Measurements from ENCODE around the gene METTL2A.
A peak's percentile ranks its signal among the peaks of the same experiment; 100 is the strongest.
"Not testable (repeated sequence)": the region's sequence is repeated elsewhere in the genome, so short reads cannot be mapped to it uniquely, and the experiment has no call there.

The METTL2A gene, protein sequence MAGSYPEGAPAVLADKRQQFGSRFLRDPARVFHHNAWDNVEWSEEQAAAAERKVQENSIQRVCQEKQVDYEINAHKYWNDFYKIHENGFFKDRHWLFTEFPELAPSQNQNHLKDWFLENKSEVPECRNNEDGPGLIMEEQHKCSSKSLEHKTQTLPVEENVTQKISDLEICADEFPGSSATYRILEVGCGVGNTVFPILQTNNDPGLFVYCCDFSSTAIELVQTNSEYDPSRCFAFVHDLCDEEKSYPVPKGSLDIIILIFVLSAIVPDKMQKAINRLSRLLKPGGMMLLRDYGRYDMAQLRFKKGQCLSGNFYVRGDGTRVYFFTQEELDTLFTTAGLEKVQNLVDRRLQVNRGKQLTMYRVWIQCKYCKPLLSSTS

DNA sequence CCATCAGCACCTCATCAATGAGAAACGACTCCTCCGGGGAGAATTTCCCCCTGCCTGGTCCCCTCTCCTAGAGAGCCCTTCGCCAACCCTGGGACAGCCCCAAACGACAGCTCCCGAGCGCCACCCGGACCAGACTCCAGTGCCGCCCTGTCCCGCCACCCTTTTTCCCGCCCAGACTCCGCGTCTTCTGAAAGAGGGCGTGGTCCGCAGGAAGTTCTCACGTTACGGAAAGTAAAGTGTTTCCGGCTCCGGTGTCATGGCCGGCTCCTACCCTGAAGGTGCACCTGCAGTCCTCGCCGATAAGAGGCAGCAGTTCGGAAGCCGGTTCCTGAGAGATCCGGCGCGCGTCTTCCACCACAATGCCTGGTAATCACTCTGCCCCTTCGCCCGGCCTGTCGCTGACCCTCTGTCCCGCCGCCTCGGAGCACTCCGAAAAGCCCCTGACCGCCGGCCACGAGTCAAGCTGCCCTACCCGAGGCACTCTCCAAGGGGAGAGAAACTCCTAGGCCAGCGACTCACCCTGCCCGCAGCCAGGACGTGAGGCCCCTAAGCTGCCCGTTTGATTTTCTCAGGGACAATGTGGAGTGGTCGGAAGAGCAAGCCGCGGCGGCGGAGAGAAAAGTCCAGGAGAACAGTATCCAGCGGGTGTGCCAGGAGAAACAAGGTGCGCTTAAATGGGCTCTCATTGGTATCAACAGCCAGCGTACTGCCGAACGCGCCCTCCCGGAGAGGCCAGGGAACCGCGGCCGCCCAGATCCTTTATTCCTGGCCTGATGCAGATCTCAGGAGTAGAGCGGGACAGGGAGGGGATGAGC, at the start of gene METTL2A:
Gene METTL2A, plus strand, starts transcription at position 251 of the 815 bp plus-strand sequence. Its CDS starts 6 bp downstream, at position 257.
- peak; percentile 57 to 70 (median 69) for DNase-seq (ENCODE audit: low read depth in 3 of 3)

DNA sequence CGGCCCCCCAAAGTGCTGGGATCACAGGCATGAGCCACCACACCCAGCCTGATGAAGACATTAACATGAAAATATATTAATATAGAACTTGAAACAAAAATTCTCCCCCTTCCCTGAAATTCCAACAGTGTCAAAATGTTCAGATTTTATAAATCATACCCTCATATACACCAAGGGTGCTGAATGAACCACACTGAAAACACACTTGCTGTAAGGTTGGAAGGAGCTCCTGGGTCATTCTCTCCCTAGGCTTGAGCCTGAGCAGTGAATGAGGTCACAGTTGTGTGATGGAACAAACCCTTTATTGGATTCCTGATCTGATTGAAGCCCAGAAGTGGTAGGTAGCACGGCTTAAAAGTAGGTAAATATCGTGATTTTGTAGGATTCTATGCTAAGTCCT, 43.4 kb upstream of the METTL2A start, which contains the start of gene EFCAB3:
Gene EFCAB3, plus strand, starts transcription at position 301 of the 400 bp plus-strand sequence. CDS start 2,427 bp downstream, outside the sequence.
- DNase-seq (ENCODE audit: low read depth in 3 of 3), result no peak

DNA sequence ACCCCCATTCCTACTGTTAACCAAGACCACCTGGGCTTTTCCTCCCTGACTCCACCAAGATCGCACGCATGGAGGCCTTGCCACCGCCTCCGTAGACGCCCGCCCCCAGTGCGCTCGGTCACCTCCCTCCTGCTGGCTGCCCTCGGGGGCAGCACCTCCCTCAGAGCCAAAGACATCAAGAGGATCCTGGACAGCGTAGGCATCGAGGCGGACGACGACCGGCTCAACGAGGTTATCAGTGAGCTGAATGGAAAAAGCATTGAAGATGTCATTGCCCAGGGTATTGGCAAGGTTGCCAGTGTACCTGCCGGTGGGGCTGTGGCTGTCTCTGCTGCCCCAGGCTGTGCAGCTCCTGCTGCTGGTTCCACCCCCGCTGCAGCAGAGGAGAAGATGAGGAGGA, 42.1 kb upstream of the METTL2A start:
- DNase-seq (ENCODE audit: low read depth in 3 of 3), result no peak

DNA sequence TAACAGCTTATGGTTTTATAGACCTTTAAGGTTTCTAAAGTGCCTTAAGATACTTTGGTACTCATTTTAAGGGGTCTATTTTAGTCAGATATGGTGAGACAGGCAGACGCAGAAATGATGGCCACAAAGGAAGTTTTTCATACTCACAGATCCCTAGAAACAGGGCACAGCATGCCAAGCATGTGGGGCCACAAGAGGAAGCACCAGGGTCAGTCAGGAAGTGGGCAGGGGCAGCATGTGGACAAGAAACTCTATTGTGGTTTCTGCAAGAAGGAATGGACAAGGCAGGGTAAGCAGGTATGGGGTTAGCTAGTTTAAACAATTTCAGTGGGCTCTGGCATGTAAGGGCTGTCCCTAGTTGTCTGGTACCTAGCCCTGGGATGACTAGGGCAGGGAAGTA, 34.8 kb upstream of the METTL2A start:
- no peak for DNase-seq (ENCODE audit: low read depth in 3 of 3)

DNA sequence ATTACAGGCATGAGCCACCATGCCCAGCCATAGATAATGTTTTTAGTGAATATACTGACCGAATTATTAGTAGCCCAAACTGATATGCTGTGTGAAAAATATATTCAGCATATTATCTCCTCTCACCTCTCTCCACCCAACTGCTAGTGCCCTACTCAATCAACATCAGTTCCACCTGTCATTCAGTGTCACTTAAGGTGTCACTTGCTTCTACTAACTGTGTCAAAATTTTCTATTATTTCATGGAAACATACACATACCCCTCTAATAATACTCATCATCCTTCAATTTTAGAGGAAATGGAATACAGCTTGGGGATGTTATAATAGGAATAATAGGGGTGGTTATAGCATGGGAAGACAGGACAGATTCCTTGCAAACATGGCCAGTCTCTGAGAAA, 30.8 kb upstream of the METTL2A start:
- DNase-seq (ENCODE audit: low read depth in 3 of 3), result no peak

DNA sequence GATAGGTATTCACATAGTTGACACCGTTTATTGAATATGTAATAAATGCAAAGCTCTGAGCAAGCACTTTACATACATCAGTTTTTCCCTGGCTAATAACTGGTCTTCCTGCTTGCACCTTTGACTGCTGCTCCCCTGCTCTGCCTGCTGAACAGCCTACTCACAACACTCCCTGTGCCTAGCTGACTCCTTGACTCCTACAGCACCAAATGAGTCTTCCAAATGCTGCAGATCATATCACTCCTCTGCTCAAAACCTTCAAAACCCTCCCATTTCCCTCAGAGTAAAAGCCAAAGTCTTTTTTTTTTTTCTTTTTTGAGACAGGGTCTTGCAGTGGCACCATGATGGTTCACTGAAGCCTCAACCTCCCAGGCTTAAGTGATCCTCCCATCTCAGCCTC, 24.8 kb upstream of the METTL2A start:
- no peak for DNase-seq (ENCODE audit: low read depth in 3 of 3)

DNA sequence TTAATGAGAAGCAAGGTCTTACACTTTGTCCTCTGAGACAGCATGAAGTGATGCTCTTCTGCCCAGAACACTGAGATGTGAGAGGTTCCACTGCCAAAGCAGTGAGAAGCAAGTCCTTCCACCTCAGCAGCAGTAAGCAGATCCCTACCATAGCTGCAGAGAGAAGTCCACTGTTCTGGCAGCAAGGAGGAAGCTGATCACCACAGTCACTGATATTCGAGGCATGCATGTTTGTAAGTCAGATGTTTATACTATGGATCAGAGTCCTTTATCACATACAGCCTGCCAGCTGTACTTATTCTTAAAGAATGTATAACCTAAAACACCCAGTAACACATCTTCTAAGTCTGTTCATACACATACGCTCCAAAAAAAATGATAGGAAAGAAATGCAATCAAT, 18.2 kb upstream of the METTL2A start:
- no peak for DNase-seq (ENCODE audit: low read depth in 3 of 3)

DNA sequence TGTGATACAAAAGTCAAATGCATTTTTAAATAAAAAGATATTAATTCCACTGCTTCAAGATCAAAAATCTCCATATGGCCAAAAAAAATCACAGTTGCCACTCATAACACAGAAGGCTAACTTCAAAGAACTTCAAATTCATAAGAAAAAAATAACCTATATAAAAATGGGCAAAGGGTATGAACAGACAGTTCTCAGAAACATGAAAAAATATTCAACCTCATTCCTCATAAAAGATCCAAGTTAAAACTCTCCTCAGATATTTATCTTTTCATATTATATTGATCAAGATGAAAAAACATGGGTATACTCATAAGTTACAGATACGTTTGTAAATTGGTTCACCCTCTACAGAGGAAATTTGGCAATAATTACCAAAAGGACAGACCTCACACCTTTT, 10.6 kb upstream of the METTL2A start:
- DNase-seq (ENCODE audit: low read depth in 3 of 3), result not testable (repeated sequence)

DNA sequence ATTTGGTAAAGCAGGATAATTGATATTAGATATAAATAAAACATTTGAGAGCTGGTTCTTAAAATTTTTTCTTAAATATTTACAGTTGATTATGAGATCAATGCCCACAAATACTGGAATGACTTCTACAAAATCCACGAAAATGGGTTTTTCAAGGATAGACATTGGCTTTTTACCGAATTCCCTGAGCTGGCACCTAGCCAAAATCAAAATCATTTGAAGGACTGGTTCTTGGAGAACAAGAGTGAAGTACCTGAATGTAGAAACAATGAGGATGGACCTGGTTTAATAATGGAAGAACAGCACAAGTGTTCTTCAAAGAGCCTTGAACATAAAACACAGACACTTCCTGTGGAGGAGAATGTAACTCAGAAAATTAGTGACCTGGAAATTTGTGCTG, 2.5 kb downstream of the METTL2A start:
- DNase-seq (ENCODE audit: low read depth in 3 of 3), result not testable (repeated sequence)

DNA sequence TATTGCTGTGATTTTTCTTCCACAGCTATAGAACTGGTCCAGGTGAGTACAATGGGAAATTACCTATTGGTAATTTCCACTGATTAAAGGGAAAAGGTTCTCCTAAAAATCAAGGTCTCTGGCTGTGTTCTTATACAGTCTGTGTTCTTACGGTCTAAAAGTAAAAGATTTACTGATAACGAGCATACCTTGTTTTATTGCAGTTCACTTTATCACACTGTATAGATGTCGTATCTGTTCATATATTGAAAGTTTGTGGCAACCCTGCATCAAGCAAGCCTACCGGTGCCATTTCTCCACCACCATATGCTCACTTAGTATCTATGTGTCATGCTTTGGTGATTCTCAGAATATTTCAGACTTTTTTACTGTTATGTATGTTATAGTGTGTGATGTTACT, 11.6 kb downstream of the METTL2A start:
- not testable (repeated sequence) for DNase-seq (ENCODE audit: low read depth in 3 of 3)

DNA sequence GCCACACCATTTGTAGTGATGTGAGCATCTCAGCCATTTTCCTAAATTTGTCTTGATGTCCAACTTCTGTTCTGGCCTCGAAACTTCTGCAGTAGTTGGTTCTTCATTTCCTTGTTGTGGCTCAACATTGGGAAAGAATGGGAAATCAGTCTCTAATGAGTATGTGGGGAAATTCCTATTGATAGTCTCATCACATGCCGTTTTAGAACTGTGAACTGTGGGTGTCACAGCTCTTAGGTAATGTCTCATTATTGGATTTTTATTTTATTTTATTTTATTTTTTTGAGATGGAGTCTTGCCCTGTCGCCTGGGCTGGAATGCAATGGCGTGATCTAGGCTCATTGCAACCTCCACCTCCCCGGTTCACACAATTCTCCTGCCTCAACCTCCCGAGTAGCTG, 17.5 kb downstream of the METTL2A start:
- not testable (repeated sequence) for DNase-seq (ENCODE audit: low read depth in 3 of 3)

DNA sequence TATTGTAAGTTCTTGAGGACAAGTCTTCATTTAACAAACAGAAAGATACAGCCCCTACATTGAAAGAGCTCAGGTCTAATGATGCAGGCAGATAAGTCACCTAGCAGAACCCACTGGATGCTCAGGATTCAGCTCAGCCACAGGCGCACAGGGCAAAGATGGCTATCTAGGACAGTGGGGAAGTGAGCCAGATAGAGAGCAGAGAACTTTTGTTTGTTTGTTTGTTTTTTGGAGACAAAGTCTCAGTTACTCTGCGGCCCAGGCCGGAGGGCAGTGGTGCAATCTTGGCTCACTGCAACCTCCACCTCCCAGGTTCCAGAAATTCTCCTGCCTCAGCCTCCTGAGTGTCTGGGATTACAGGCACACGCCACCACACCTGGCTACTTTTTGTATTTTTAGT, 20.4 kb downstream of the METTL2A start:
- DNase-seq (ENCODE audit: low read depth in 3 of 3), result no peak

DNA sequence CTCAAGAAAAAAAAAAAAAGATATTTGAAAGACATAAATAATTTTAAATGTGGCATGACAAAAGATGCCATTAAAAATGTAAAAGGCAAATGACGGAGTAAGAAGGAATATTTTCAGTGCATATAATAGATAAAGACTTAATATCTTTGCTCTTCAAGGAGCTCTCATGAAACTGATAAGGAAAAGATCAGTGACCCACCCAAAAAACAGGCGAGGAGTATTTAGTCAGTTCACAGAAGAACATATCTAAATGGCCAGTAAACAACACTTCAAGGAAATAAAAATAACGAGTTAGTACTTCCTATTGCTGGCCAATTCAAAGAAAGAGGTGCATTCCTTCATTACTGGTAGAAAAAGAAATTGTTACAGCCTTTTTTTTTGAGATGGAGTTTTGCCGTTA, 22.1 kb downstream of the METTL2A start:
- DNase-seq (ENCODE audit: low read depth in 3 of 3), result not testable (repeated sequence)

DNA sequence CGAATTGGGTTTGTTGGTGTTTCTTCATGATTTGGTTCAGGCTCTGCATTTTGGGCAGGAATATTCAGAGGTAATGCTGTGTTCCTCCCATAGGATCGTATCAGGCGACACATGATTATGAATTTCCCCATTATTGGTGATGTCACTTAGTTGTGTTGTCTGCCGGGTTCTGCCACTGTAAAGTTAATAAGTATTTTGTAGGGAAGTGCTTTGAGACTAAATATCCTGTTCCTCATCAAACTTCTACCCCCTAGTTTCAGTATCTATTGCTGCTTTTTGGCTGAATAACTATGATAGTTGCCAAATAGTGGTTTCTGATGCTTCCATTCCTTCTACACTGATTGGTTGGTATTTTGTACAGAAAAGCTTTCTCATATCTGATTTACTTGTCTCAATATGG, 28.5 kb downstream of the METTL2A start:
- not testable (repeated sequence) for DNase-seq (ENCODE audit: low read depth in 3 of 3)

DNA sequence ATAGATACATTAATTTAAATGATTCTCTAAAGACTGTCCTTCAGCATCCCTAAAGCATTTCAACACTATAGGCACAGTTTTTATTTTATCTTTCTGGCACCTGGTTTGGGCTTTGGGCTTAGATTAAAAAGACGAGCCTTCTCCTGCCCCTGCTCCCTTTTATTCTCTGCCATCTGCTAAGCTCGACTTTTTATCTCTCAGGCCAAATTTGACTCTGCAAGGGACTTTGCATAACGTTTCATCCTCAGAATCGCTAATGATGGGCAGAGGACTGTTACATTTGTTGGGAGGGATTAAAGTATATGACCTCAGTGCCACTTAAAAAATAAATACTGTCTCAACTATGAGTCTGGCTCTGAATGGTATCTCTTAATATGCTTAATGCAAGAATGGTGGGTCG, 29.3 kb downstream of the METTL2A start:
- DNase-seq (ENCODE audit: low read depth in 3 of 3), result not testable (repeated sequence)

DNA sequence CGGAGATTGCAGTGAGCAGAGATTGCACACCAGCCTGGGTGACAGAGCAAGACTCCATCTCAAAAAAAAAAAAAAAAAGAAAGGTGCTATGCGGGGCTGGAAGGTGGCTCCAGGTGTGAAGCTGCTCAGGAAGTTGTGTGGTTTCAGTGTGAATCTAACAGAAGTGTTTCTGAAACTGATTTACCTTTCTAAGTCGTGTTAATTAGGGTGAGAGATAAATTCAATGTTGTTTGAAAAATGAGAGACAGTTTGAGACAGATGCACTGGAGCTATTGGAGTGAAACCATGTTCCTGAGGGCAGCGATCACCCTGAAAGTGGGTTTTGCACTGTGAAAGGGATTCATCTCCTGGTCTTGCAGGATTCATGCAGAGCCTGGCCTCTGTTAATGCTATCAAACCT, 30.0 kb downstream of the METTL2A start:
- not testable (repeated sequence) for DNase-seq (ENCODE audit: low read depth in 3 of 3)

DNA sequence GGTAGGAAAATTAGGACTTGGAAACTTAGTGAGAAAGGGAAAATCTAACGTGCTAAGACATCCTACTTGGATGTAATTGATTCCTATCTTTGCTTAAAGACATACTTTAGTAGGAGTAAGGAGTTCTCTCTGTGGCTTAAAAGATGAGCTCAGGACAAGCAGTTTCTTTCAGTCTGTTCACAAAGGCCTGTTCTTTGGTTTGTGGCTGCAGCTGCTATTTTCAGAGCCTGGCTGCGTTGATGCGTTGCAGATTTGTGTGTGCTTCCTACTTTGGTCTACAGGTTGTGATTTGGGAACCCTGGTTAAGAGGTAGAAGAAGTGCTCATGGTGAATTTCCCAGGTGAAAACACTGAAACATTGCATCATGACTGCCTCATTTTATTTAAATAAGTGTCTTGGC, 30.4 kb downstream of the METTL2A start:
- not testable (repeated sequence) for DNase-seq (ENCODE audit: low read depth in 3 of 3)

DNA sequence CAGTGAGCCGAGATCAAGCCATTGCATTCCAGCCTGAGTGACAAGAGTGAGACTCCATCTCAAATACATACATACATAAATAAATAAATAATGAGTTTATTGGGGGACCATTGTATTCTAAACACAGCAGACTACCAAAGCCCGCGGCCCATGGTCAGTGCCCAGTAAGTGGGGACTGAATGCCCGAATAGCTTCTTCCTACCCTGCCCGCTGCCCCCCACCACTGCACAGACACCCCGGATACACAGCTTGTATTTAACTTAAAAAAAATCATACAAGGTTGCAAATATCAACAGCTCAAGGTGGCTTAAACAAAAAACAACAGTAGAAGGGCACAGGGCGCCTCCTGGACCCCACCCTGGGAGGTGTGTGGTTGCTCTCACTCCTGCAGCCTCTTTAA, 32.3 kb downstream of the METTL2A start:
- no peak for DNase-seq (ENCODE audit: low read depth in 3 of 3)

DNA sequence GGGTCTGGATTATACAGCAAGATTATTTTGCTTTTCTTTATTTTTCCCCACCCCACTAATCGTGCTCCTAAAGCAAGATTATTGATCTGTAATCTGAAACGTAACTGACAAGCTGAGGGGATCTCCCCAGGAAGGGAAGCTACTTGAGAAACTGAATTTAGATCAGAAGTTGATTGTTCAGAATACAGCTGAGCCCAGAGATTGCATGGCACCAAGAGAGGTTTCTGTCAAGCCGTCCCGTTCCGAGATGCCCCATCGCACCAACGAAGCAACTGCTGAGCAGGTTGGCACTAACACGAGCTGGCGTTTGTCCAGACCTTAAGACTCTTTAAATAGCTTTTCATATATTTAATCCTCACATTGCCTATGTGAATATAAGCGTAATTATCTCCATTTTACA, 34.8 kb downstream of the METTL2A start:
- not testable (repeated sequence) for DNase-seq (ENCODE audit: low read depth in 3 of 3)

DNA sequence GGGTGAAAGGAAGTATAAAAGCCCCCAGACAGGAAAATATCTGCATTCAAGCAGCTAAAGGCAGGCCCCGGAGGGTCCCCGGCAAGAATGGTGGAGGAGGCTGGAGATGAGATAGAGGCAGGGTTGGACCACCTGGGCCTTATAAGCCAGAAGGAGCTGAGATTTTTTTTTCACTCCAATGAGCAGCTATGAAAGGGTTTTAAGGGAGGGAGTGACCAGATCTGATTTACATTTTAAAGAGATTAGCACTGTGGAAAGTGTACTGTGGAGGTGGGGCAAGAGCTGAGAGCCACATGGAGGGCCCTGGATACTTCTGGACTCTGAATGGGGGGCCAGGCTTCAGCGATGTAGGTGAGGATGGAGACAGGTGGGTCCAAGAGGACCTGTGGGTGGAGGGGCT, 40.7 kb downstream of the METTL2A start:
- DNase-seq (ENCODE audit: low read depth in 3 of 3), result not testable (repeated sequence)

DNA sequence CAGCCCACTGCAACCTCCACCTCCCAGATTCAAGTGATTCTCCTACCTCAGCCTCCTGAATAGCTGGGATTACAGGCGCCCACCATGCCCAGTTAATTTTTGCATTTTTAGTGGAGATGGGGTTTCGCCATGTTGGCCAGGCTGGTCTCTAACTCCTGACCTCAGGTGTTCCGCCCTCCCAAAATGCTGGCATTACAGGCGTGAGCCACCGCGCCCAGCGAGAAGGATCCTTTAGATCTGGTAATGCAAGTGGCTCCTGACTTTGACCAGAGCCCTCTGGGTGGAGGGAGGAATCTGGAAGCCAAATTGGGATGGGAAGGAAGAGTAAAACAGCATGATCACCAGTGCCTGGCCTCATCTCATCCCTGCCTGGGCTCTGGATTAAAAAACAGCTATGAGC, 41.6 kb downstream of the METTL2A start:
- not testable (repeated sequence) for DNase-seq (ENCODE audit: low read depth in 3 of 3)

DNA sequence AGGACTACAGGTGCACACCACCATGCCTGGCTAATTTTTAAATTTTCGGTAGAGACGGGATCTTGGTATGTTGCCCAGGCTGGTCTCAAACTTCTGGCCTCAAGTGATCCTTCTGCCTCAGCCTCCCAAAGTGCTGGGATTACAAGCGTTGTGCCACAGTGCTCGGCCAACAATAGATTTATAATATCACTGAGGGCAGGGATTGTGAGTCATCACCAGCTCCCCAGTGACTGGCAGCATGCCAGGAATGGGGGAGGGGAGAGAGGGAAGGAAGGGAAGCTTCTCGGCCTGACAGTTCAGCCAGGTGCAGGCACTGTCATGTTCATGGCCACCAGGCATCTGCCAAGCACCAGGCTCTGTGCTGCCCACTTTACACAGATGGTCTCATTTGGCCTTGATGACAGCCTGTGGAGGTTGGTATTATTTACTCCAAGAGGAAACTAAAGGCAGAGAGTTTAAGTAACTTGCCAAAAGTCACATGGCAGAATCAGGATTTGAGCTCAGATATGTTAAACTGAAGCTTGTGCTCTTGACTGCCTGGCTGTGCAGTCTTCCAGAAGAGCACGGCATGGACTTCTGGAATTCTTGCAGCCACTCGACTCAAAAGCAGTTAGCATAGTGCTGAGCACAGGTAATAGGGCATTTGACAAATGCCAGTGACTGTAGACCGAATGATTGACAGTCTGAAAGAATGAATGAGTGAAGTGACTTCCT, 47.1 kb downstream of the METTL2A start:
- peak; percentile 42 to 54 (median 48) for DNase-seq (ENCODE audit: low read depth in 3 of 3)
